Measurements from ENCODE around the gene CDK10. TPM values are rescaled to one million over a fixed set of nuclear protein-coding genes. Genes with fewer than 3 reads are reported as not detected.

CDK10 gene
- total and polyA plus RNA-seq, 8 donors: 33.7 to 253 (median 59.4) TPM

- peaks cover 4 to 65% (median 33%) of the 10 kb centered on the region in 3 donors for H3K36me3 ChIP-seq
- H3K27ac ChIP-seq: no peak overlapping the region
- 93 to 96% methylated on average over 20 of the region's 20 CpGs for WGBS, 2 donors
- no peaks in the 10 kb centered on the region for H3K4me1 ChIP-seq
- no peak for TF ChIP-seq CTCF (IDR thresholded peaks at IDR 0.05)
- ATAC-seq (no peak), DNase-seq (no peak), FAIRE-seq (no peak)
- no peaks in the 10 kb centered on the region for H3K27me3 ChIP-seq
- H3K9me3 ChIP-seq: no peaks in the 10 kb centered on the region
- intact Hi-C loops (cut with DNase I): no loop called here
- H3K4me3 ChIP-seq: no peak overlapping the region
Measured at GRCh38 chr16:89737341-89738071, 51.0 kb downstream of the CDK10 start.

- Histone ChIP-seq H3K9me3 (no peaks in the 10 kb centered on the region), H3K27ac (no peak overlapping the region), H3K36me3 (peaks cover 4 to 65% (median 32%) of the 10 kb centered on the region in 3 donors), H3K27me3 (no peaks in the 10 kb centered on the region), H3K4me3 (no peak overlapping the region), H3K4me1 (no peaks in the 10 kb centered on the region)
- no peak for FAIRE-seq
- DNase-seq: no peak
- ATAC-seq: no peak
- no peak for TF ChIP-seq CTCF (IDR thresholded peaks at IDR 0.05)
- intact Hi-C loops (cut with DNase I): no loop called here
- 94% methylated on average over 14 of the region's 14 CpGs for WGBS, 2 donors
Measured at GRCh38 chr16:89738072-89738377, 51.5 kb downstream of the CDK10 start.

GRCh38 chr16:89738538-89739317 is 52.2 kb downstream of the CDK10 start:
- ATAC-seq: no peak
- WGBS, 2 donors: 86 to 92% methylated on average over 20 of the region's 20 CpGs
- no peak for DNase-seq
- no peak for FAIRE-seq
- Histone ChIP-seq H3K27ac (no peak overlapping the region), H3K36me3 (peaks cover 4 to 58% (median 25%) of the 10 kb centered on the region in 3 donors), H3K27me3 (no peaks in the 10 kb centered on the region), H3K9me3 (no peaks in the 10 kb centered on the region), H3K4me1 (no peaks in the 10 kb centered on the region), H3K4me3 (no peak overlapping the region)
- intact Hi-C loops (cut with DNase I): no loop called here
- no peak for TF ChIP-seq CTCF (IDR thresholded peaks at IDR 0.05)

- FAIRE-seq (no peak), ATAC-seq (no peak), DNase-seq (no peak)
- no peaks in the 10 kb centered on the region for H3K9me3 ChIP-seq
- WGBS, 2 donors: 83 to 84% methylated on average over 9 of the region's 9 CpGs
- intact Hi-C loops (cut with DNase I): no loop called here
- no peak for TF ChIP-seq CTCF (IDR thresholded peaks at IDR 0.05)
- H3K27me3 ChIP-seq: no peaks in the 10 kb centered on the region
- H3K4me3 ChIP-seq: no peak overlapping the region
- no peak overlapping the region for H3K27ac ChIP-seq
- no peaks in the 10 kb centered on the region for H3K4me1 ChIP-seq
- peaks cover 4 to 52% (median 22%) of the 10 kb centered on the region in 3 donors for H3K36me3 ChIP-seq
Measured at GRCh38 chr16:89739383-89739782, 52.9 kb downstream of the CDK10 start.
